Measurements from ENCODE around the gene TMPRSS9. TPM values are rescaled to one million over a fixed set of nuclear protein-coding genes. Genes with fewer than 3 reads are reported as not detected.
"Not testable (repeated sequence)": the region's sequence is repeated elsewhere in the genome, so short reads cannot be mapped to it uniquely, and the experiment has no call there.

TMPRSS9 gene
- polyA plus RNA-seq, 4 donors, result 0.13 to 0.29 (median 0.26) TPM

DNA sequence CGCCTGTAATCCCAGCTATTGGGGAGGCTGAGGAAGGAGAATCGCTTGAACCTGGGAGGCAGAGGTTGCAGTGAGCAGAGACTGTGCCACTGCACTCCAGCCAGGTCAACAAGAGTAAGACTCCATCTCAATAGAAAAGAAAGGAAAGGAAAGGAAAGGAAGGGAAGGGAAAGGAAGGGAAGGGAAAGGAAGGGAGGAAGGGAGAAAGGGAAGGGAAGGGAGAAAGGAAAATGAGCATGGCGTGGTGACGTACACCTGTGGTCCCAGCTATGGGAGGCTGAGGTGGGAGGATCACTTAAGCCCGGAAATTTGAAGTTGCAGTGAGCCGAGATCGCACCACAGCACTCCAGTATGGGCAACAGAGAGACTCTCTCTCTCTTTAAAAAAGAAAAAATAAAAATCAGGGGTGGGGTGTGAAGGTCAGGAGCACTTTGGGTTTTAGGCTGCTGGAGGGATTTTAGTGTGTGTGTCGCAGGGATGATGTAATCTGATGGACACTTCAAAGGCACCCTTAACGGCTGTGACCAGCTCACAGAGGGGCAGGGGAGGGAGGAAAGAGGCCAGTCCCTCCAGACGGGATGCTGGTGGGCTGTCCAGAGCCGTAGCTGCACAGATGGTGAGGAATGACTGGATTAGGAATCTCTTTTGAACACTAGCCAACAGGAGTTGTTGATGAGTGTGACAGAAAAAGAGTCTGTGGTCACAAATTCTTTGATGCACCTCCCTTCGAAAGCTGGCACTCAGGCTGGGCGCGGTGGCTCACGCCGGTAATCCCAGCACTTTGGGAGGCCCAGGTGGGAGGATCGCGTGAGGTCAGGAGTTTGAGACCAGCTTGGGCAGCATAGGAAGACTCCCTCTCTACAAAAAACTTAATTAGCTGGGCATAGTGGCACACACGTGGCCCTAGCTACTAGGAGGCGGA is 27.6 kb downstream of the TMPRSS9 start:
- DNase-seq (ENCODE audit: low read depth in 4 of 4, low spot score in 3 of 4), result no peak

- DNase-seq (ENCODE audit: low read depth in 4 of 4, low spot score in 3 of 4), result no peak
Observed at GRCh38 chr19:2389594-2389993, 29.5 kb downstream of the TMPRSS9 start.

DNA sequence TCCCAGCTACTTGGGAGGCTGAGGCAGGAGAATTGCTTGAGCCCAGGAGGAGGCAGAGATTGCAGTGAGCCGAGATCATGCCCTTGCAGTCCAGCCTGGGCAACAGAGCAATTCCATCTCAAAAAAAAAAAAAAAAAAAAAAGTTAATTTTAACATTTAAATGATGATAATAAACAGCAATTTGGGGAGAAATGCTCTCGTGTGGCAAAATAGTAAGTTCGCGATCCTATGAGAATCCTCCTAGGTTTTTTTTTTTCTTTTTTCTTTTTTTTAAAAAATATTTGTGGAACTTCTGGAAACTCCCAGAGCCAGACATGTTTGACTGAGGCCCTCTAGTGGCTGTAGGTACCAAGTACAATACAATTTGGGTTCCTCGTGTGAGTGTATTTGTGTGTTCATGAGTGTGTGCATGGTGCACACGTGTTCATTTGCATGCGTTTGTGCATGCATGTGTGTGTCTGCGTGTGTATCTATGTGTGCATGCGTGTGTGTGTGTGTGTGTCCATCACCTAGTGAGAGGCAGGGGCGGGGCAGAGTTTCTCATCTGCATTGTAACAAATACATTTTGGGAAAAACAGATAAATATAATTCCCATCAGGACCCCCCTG is 31.2 kb downstream of the TMPRSS9 start:
- DNase-seq (ENCODE audit: low read depth in 4 of 4, low spot score in 3 of 4), result no peak

DNA sequence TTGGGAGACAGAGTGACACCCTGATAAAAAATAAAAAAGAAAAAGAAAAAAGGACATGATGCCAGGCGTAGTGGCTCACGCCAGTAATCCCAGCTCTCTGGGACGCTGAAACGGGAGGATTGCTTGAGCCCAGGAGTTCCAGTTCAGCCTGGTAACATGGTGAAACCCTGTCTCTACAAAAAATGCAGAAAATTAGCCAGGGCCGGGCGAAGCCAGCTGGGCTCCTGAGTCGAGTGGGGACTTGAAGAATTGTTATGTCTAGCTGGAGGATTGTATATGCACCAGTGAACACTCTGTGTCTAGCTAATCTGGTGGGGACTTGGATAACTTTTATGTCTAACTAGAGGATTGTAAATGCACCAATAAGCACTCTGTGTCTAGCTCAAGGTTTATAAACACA is 32.3 kb downstream of the TMPRSS9 start:
- no peak for DNase-seq (ENCODE audit: low read depth in 4 of 4, low spot score in 3 of 4)

GRCh38 chr19:2392899-2393298 is 32.8 kb downstream of the TMPRSS9 start:
- not testable (repeated sequence) for DNase-seq (ENCODE audit: low read depth in 4 of 4, low spot score in 3 of 4)

DNA sequence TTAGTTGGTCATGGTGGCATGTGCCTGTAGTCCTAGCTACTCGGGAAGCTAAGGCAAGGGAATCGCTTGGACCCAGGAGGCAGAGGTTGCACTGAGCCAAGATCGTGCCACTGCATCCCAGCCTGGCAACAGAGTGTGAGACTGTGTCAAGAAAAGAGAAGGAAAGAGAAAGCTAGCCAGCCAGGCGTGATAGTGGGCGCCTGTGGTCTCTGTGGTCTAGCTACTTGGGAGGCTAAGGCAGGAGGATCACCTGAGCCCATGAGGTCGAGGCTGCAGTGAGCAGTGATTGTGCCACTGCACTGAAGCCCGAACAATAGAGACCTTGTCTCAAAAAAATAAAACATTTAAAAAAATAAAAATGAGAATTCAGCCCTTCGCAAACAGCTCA is 34.0 kb downstream of the TMPRSS9 start:
- DNase-seq (ENCODE audit: low read depth in 4 of 4, low spot score in 3 of 4), result no peak

DNA sequence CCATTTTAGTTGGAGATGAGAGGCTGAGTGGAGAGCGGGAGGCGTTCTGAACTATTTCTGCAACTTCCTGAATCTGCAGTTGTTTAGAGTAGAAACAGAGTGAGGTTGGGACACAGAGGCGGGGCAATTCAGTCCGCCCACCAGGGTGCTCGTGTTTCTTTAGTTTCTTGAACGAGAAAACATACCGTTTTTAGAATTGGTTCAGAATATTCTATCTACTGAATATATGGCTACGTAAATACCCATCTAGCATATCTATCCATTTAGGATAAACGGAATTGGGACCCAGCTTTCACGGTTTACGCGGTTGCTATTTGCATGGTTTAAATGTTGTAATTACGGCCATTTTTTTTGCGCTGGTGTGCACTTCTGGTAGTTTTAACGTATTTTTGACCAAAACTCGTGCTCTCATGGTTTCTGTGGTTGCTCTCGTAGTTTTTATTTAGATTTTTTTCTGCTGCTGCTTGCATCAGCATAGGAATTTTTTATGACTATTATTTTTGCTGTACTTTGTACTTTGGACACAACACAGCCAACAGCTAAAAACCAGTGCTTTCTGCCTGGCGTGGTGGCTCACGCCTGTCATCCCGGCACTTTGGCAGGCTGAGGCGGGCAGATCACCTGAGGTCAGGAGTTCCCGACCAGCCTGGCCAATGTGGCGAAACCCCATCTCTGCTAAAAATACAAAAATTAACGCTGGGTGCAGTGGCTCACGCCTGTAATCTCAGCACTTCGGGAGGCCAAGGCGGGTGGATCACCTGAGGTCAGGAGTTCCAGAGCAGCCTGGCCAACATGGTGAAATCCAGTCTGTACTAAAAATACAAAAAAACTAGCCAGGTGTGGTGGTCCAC is 34.6 kb downstream of the TMPRSS9 start:
- no peak for DNase-seq (ENCODE audit: low read depth in 4 of 4, low spot score in 3 of 4)

- DNase-seq (ENCODE audit: low read depth in 4 of 4, low spot score in 3 of 4), result not testable (repeated sequence)
Observed at GRCh38 chr19:2395293-2395829, 35.3 kb downstream of the TMPRSS9 start.

DNA sequence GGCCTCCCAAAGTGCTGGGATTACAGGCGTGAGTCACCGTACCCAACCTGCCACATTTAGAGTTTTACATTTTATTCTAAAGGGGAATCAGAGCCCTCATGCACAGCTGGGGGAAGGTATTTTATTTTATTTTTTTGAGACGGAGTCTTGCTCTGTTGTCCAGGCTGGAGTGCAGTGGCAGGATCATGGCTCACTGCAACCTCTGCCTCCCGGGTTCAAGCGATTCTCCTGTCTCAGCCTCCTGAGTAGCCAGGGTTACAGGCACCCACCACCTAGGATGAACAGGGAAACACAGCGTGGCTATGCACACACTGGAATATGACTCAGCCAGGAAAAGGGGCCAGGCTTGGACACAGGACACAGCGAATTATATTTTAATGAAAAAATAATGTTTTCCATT is 37.1 kb downstream of the TMPRSS9 start:
- DNase-seq (ENCODE audit: low read depth in 4 of 4, low spot score in 3 of 4), result not testable (repeated sequence)

GRCh38 chr19:2398735-2399305 is 38.8 kb downstream of the TMPRSS9 start:
- no peak for DNase-seq (ENCODE audit: low read depth in 4 of 4, low spot score in 3 of 4)

DNA sequence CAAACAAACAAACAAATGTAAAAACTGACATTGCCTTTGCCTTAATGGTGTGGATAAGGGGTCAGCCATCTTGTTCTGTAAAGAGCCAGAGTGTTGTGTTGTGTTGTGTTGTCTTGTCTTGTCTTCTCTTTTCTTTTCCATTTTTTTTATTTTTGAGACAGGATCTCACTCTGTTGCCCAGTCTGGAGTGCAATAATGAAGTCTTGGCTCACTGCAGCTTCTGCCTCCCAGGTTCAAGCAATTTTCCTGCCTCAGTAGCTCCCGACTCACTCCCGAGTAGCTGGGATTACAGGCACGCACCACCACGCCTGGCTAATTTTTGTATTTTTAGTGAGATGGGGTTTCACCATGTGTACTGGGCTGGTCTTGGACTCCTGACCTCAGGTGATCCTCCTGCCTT is 39.5 kb downstream of the TMPRSS9 start:
- no peak for DNase-seq (ENCODE audit: low read depth in 4 of 4, low spot score in 3 of 4)

- no peak for DNase-seq (ENCODE audit: low read depth in 4 of 4, low spot score in 3 of 4)
Observed at GRCh38 chr19:2408247-2408646, 48.2 kb downstream of the TMPRSS9 start.

DNA sequence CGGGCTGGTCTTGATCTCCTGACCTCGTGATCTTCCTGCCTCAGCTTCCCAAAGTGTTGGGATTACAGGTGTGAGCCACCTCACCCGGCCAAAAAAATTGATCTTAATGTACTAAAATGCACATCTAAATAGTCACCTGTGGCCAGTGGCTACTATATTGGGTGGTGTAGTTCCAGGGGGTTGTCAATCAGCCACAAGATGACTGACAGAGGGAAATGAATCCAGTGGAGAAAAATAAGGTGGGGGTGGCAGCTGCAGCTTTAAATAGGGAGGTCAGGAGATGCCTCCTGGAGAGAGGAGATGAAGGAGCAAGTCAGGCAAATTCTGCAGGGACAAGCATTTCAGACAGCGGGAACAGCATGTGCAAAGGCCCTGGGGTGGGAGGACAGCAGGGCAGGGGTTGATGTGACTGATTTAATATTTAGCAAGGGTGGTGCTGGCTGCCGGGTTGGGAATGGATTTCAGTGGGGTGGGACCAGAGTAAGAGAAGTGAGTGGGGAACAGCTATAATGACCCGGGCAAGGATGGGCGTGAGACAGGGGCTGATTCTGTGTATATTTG is 49.4 kb downstream of the TMPRSS9 start:
- no peak for DNase-seq (ENCODE audit: low read depth in 4 of 4, low spot score in 3 of 4)

- no peak for DNase-seq (ENCODE audit: low read depth in 4 of 4, low spot score in 3 of 4)
Observed at GRCh38 chr19:2410023-2410422, 50.0 kb downstream of the TMPRSS9 start.

GRCh38 chr19:2411709-2412108 is 51.6 kb downstream of the TMPRSS9 start:
- no peak for DNase-seq (ENCODE audit: low read depth in 4 of 4, low spot score in 3 of 4)

GRCh38 chr19:2412449-2412848 is 52.4 kb downstream of the TMPRSS9 start:
- DNase-seq (ENCODE audit: low read depth in 4 of 4, low spot score in 3 of 4), result no peak

- DNase-seq (ENCODE audit: low read depth in 4 of 4, low spot score in 3 of 4), result no peak
Observed at GRCh38 chr19:2413159-2413558, 53.1 kb downstream of the TMPRSS9 start.

DNA sequence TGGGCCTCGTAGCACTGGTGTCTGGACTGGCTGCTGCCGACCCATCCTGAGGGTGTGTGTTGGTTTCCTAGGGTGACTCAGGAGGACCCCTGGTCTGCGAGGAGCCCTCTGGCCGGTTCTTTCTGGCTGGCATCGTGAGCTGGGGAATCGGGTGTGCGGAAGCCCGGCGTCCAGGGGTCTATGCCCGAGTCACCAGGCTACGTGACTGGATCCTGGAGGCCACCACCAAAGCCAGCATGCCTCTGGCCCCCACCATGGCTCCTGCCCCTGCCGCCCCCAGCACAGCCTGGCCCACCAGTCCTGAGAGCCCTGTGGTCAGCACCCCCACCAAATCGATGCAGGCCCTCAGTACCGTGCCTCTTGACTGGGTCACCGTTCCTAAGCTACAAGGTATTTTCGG is 53.6 kb downstream of the TMPRSS9 start:
- no peak for DNase-seq (ENCODE audit: low read depth in 4 of 4, low spot score in 3 of 4)

DNA sequence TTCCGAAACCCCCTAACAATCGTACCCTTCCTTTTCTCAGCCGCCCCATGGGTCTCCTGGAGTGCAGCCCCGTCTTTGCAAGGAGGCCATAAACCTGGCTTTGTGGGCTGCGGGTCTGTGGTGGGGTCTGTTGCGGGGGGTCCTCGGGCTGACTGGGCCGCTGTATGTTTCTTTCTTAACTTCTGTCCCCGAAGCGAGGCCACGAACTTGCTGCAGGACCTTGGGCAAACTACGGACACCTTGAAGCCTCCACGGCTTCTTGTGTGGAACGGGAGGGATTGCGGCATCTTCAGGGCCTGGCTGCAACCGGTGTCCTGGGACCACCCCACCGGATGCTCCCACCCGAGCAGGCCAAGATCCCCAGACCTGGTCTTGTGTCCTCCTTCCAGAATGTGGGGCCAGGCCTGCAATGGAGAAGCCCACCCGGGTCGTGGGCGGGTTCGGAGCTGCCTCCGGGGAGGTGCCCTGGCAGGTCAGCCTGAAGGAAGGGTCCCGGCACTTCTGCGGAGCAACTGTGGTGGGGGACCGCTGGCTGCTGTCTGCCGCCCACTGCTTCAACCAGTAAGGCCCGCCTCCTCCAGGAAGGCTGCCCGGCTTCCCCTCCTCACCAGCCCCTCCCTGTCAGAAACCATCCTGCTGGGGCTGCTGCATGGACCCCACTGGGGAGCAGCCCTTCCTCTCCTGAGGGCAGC is 55.4 kb downstream of the TMPRSS9 start:
- no peak for DNase-seq (ENCODE audit: low read depth in 4 of 4, low spot score in 3 of 4)

GRCh38 chr19:2415973-2416319 is 55.9 kb downstream of the TMPRSS9 start:
- DNase-seq (ENCODE audit: low read depth in 4 of 4, low spot score in 3 of 4), result no peak

All from right renal pelvis (tissue), 4 donors.